HepG2 (cell line): Measurements from ENCODE around the gene IGF2. TPM values are rescaled to one million over a fixed set of nuclear protein-coding genes. Genes with fewer than 3 reads are reported as not detected.

Source experiments
- ATAC-seq: fragments of 200-7000 bp; cut with Tn5 transposase; 3 replicates; pipeline ENCODE4 v1.9.1; 2020; ENCODE audit warnings: mild to moderate bottlenecking, moderate library complexity
- BruUV-seq: library from RNA; stranded (reverse); fragments of 400-500 nt; replicated peaks from 2 replicates; lab custom pipeline; 2021; lab: Mats Ljungman, UMichigan
- CTCF ChIA-PET: fragments of 300-600 bp; formaldehyde crosslinking; extraction: SDS; loops from one replicate; lab custom pipeline; 2021; ENCODE audit warnings: low total read pairs, inconsistent platforms, low intra/inter-chr PET ratio; lab: Yijun Ruan, JAX
- POLR2A ChIA-PET: fragments of 350-600 bp; sonication (Branson Sonifier 250); formaldehyde crosslinking; loops from one replicate; lab custom pipeline; 2020; ENCODE audit warnings: antibody characterized with exemption, inconsistent platforms; lab: Yijun Ruan, JAX
- DNase-seq: peaks from one replicate; pipeline ENCODE4 v3.0.0-alpha.2; 2015; ENCODE audit warnings: low spot score
- FAIRE-seq: peaks from 3 replicates; lab custom pipeline; 2011; peaks lifted over from hg19 to GRCh38; lab: Jason Lieb, UNC
- H2AFZ ChIP-seq: one replicate; pipeline ENCODE4 v1.6.1; 2011; ENCODE audit warnings: low read length, inconsistent platforms
- H3K27ac ChIP-seq: fragments of 300-600 bp; 3 replicates; pipeline ENCODE4 v1.8.0; 2011; ENCODE audit warnings: mixed run types, mild to moderate bottlenecking, mixed read lengths, low read length, inconsistent platforms; ENCODE audit not compliant: insufficient read depth; ENCODE audit errors: extremely low read length
- H3K27me3 ChIP-seq, 2 experiments: fragments of 200-600 bp in 1 of 2; 2 replicates in 1 of 2; 3 replicates in 1 of 2; pipeline versions ENCODE4 v1.6.0 to v1.8.0; 2011; ENCODE audit warnings: low read length in 2 of 2, mild to moderate bottlenecking in 2 of 2, moderate library complexity in 2 of 2, inconsistent platforms in 1 of 2; ENCODE audit not compliant: insufficient read depth in 2 of 2, control insufficient read depth in 1 of 2
- H3K36me3 ChIP-seq, 2 experiments: fragments of 200-600 bp in 1 of 2; replicated peaks in 1 of 2; 2 replicates in 1 of 2; 3 replicates in 1 of 2; pipeline versions ENCODE4 v1.5.1 to v1.8.0; 2011; ENCODE audit warnings: low read length in 2 of 2, inconsistent platforms in 1 of 2; ENCODE audit not compliant: insufficient read depth in 2 of 2, control insufficient read depth in 1 of 2
- H3K4me1 ChIP-seq: 2 replicates; pipeline ENCODE4 v1.5.1; 2012; ENCODE audit warnings: low read length, inconsistent platforms; ENCODE audit not compliant: insufficient read depth
- H3K4me2 ChIP-seq: 2 replicates; pipeline ENCODE4 v1.6.0; 2011; ENCODE audit warnings: low read depth, low read length, inconsistent platforms
- H3K4me3 ChIP-seq, 3 experiments: fragments of 200-600 bp in 1 of 3; sonication (generic), shearing (Covaris generic) in 1 of 3; replicated peaks in 1 of 3; 2 replicates each; pipeline ENCODE4 v1.5.1; 2011 to 2016; ENCODE audit warnings: low read length in 3 of 3, inconsistent platforms in 2 of 3, low read depth in 2 of 3, mild to moderate bottlenecking in 2 of 3, control low read depth in 1 of 3, mixed read lengths in 1 of 3; ENCODE audit not compliant: insufficient read depth in 1 of 3
- H3K79me2 ChIP-seq: one replicate; pipeline ENCODE4 v1.6.1; 2011; ENCODE audit warnings: low read length, inconsistent platforms; ENCODE audit not compliant: insufficient read depth
- H3K9ac ChIP-seq: 2 replicates; pipeline ENCODE4 v1.6.0; 2011; ENCODE audit warnings: mild to moderate bottlenecking, low read depth, low read length, inconsistent platforms; ENCODE audit not compliant: insufficient read depth
- H3K9me3 ChIP-seq: 2 replicates; pipeline ENCODE4 v1.5.1; 2012; ENCODE audit warnings: mild to moderate bottlenecking, low read length
- H4K20me1 ChIP-seq: 2 replicates; pipeline ENCODE4 v1.6.0; 2011; ENCODE audit warnings: inconsistent platforms, mild to moderate bottlenecking, low read length, moderate library complexity; ENCODE audit not compliant: insufficient read depth
- MYPOP ChIP-seq: sonication (generic); formaldehyde crosslinking; IDR thresholded peaks from 2 replicates; pipeline ENCODE4 v1.8.1; 2023; ENCODE audit warnings: mild to moderate bottlenecking, moderate library complexity, missing genetic modification reagents
- ZBTB26 ChIP-seq: IDR thresholded peaks from 2 replicates; pipeline ENCODE4 v1.6.1; 2016; ENCODE audit warnings: missing compliant biosample characterization, missing genetic modification reagents, borderline replicate concordance
- ZFP37 ChIP-seq: sonication (generic); formaldehyde crosslinking; IDR thresholded peaks from 2 replicates; pipeline ENCODE4 v1.4.0; 2020; ENCODE audit warnings: missing genetic modification reagents, borderline replicate concordance
- ZNF530 ChIP-seq: sonication (generic); formaldehyde crosslinking; IDR thresholded peaks from 2 replicates; pipeline ENCODE4 v1.5.0; 2020; ENCODE audit warnings: low read depth, mild to moderate bottlenecking, missing genetic modification reagents
- WGBS: methylation state at CpG from one replicate; pipeline ENCODE4 v1.1.6; 2017; ENCODE audit warnings: low lambda C conversion rate; 5-methylcytosine and 5-hydroxymethylcytosine counted together
- in situ Hi-C: cut with HindIII; loops from 2 replicates; pipeline ENCODE4 v1.10.0; 2017; ENCODE audit warnings: low pct_unique_long_range_greater_than_20kb; ENCODE audit not compliant: extremely low pct_ligation_motif_present
- intact Hi-C: fragments of 100-400 bp; cut with micrococcal nuclease; formaldehyde crosslinking; loops from one replicate; pipeline ENCODE4 v1.10.0; 2022; ENCODE audit not compliant: unreplicated experiment
- polyA plus RNA-seq, 8 experiments: library from polyadenylated mRNA; depleted of rRNA in 3 of 8; stranded (reverse) in 7 of 8; unstranded in 1 of 8; fragments of >200 nt; fragmentation: Illumina TruSeq in 4 of 8; extraction: Trizol in 4 of 8; gene quantifications; 2 replicates each; pipeline versions ENCODE4 v1.2.1 to v1.2.3, GENCODE V29; 2011 to 2016; ENCODE audit warnings: low read depth in 4 of 8, missing spikeins in 1 of 8, mixed read lengths in 1 of 8; ENCODE audit not compliant: insufficient read depth in 1 of 8
- total RNA-seq, 5 experiments: library from RNA; depleted of rRNA; stranded (reverse); fragments of >200 nt; fragmentation: Illumina TruSeq; extraction: Trizol; gene quantifications; 2 replicates each; pipeline ENCODE4 v1.2.3, GENCODE V29; 2016; ENCODE audit warnings: low read depth in 1 of 5

The IGF2 gene
- total and polyA plus RNA-seq, 2 of the 13 experiments (the other 11 are each of a cell fraction or from before 2014, with no cell fraction given) = 79.1 to 254 TPM

DNA sequence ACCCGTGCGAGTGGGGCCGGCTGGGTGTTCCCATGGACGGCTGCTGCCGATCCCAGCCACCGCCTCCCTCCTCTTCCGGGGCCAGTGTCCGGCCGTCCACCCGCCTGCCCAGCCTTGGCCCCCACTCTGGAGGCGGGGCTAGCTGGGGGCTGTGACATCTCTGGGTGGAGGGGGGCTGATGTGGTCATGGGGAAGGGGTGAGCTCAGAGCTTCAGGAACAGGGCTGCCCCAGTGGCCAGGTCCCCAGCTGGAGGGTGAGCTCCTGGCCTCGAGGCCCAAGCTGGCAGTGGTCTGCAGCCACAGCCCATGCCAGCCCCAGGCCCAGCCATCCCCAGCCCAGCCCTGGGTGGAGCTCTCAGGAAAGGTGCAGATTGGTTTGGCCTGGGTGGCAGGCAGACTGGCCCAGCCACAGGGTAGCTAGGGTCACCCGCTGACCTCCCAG is 19.1 kb upstream of the IGF2 start:
- WGBS = no CpG with 5 or more reads among the region's 13 CpGs
- TF ChIP-seq MYPOP (CRISPR knock-in tag) (no peak), ZNF530 (no peak), ZFP37 (CRISPR knock-in tag) (no peak), ZBTB26 (CRISPR knock-in tag) (no peak)

More for the DNA sequence above, 19.1 kb upstream of the IGF2 start:
- Histone ChIP-seq H3K27me3 (peaks cover 25 to 67% of the 10 kb centered on the region in 2 experiments; a peak in 4 of 5 replicates), H4K20me1 (no peaks in the 10 kb centered on the region), H3K4me3 (no peak overlapping the region), H2AFZ (no peak overlapping the region), H3K9me3 (no peaks in the 10 kb centered on the region), H3K27ac (no peak overlapping the region), H3K36me3 (no peaks in the 10 kb centered on the region), H3K9ac (no peak overlapping the region), H3K4me2 (no peak overlapping the region), H3K79me2 (no peaks in the 10 kb centered on the region), H3K4me1 (no peaks in the 10 kb centered on the region)
- POLR2A ChIA-PET = interaction anchor here (0.6 kb wide), 1 partner anchor 236 kb away, joined by 3 read pairs; no protein-coding TSS in a partner anchor
- BruUV-seq = no TSS peak
- in situ Hi-C loops = no loop called here
- DNase-seq = no peak
- CTCF ChIA-PET = no interaction called here
- ATAC-seq = no peak
- intact Hi-C loops = no loop called here
- no peak for FAIRE-seq
